H1 (cell line): Measurements from ENCODE around the gene PNPLA1. TPM values are rescaled to one million over a fixed set of nuclear protein-coding genes. Genes with fewer than 3 reads are reported as not detected.

Experiments
- CTCF ChIA-PET: fragments of 300-600 bp; sonication (Branson Sonifier 250); formaldehyde crosslinking; loops from one replicate; lab custom pipeline; 2021; ENCODE audit not compliant: partially characterized antibody; lab: Charles Lee
- POLR2A ChIA-PET: fragments of 300-600 bp; sonication (Branson Sonifier 250); formaldehyde crosslinking; loops from one replicate; lab custom pipeline; 2021; ENCODE audit warnings: inconsistent platforms; ENCODE audit not compliant: partially characterized antibody; lab: Charles Lee
- DNase-seq, 2 experiments: peaks; one replicate each; pipeline versions ENCODE4 v3.0.0 to v3.0.0-alpha.2; 2010 to 2022; ENCODE audit warnings: low spot score in 2 of 2, low read depth in 1 of 2, mixed read lengths in 1 of 2
- FAIRE-seq: peaks from 2 replicates; lab custom pipeline; 2011; peaks lifted over from hg19 to GRCh38; lab: Jason Lieb, UNC
- H2AFZ ChIP-seq: 2 replicates; pipeline ENCODE4 v1.8.1; 2012; ENCODE audit warnings: low read length, inconsistent platforms
- H2AK5ac ChIP-seq: 2 replicates; pipeline ENCODE4 v1.6.1; 2013; ENCODE audit warnings: low read depth, low read length
- H2BK120ac ChIP-seq: replicated peaks from 2 replicates; pipeline ENCODE3; 2013; ENCODE audit warnings: low read depth, low read length, inconsistent platforms
- H2BK12ac ChIP-seq: 2 replicates; pipeline ENCODE4 v1.6.1; 2013; ENCODE audit warnings: low read depth, low read length
- H2BK15ac ChIP-seq: 2 replicates; pipeline ENCODE4 v1.6.1; 2013; ENCODE audit warnings: low read length
- H2BK20ac ChIP-seq: 2 replicates; pipeline ENCODE4 v1.6.1; 2013; ENCODE audit warnings: low read length
- H2BK5ac ChIP-seq: 2 replicates; pipeline ENCODE4 v1.6.1; 2013; ENCODE audit warnings: low read depth, low read length
- H3K14ac ChIP-seq: 2 replicates; pipeline ENCODE4 v1.6.1; 2013; ENCODE audit warnings: inconsistent platforms; ENCODE audit not compliant: insufficient read length
- H3K18ac ChIP-seq: 2 replicates; pipeline ENCODE4 v1.6.1; 2013; ENCODE audit warnings: low read length; ENCODE audit errors: extremely low read depth
- H3K23ac ChIP-seq: 2 replicates; pipeline ENCODE4 v1.6.1; 2013; ENCODE audit warnings: inconsistent platforms; ENCODE audit not compliant: insufficient read length
- H3K23me2 ChIP-seq: 2 replicates; pipeline ENCODE4 v1.6.1; 2013; ENCODE audit warnings: low read depth, low read length
- H3K27ac ChIP-seq: 2 replicates; pipeline ENCODE4 v1.6.1; 2011; ENCODE audit warnings: low read depth, low read length, inconsistent platforms
- H3K27me3 ChIP-seq, 4 experiments: replicated peaks in 1 of 4; 1 replicate in 1 of 4; 2 replicates in 3 of 4; pipeline versions ENCODE4 v1.6.1 to v1.8.1; 2011 to 2013; ENCODE audit warnings: low read length in 3 of 4, mild to moderate bottlenecking in 3 of 4, inconsistent platforms in 2 of 4, mixed read lengths in 2 of 4, moderate library complexity in 1 of 4; ENCODE audit not compliant: control insufficient read depth in 3 of 4, insufficient read depth in 3 of 4; ENCODE audit errors: extremely low read depth in 1 of 4
- H3K36me3 ChIP-seq, 4 experiments: 2 replicates each; pipeline versions ENCODE4 v1.6.1 to v1.8.1; 2011 to 2013; ENCODE audit warnings: mild to moderate bottlenecking in 4 of 4, low read length in 3 of 4, moderate library complexity in 2 of 4, control low read depth in 1 of 4, inconsistent platforms in 1 of 4; ENCODE audit not compliant: insufficient read depth in 4 of 4, control insufficient read depth in 2 of 4
- H3K4ac ChIP-seq: replicated peaks from 2 replicates; pipeline ENCODE3; 2013; ENCODE audit warnings: low read length, low read depth, mixed read lengths, inconsistent platforms; ENCODE audit not compliant: insufficient read length
- H3K4me1 ChIP-seq, 4 experiments: replicated peaks in 1 of 4; 1 replicate in 1 of 4; 2 replicates in 3 of 4; pipeline versions ENCODE4 v1.6.1 to v1.8.1; 2011 to 2013; ENCODE audit warnings: low read length in 3 of 4, inconsistent platforms in 2 of 4, mixed read lengths in 1 of 4; ENCODE audit not compliant: insufficient read depth in 4 of 4, control insufficient read depth in 3 of 4
- H3K4me2 ChIP-seq, 2 experiments: 2 replicates each; pipeline versions ENCODE4 v1.6.1 to v1.8.1; 2011 to 2013; ENCODE audit warnings: low read depth in 2 of 2, low read length in 2 of 2, control low read depth in 1 of 2, inconsistent platforms in 1 of 2, mild to moderate bottlenecking in 1 of 2; ENCODE audit not compliant: insufficient read depth in 1 of 2
- H3K4me3 ChIP-seq, 4 experiments: fragments of 200-600, 300-600 bp in 1 of 4; sonication (generic), shearing (Covaris generic), sonication (Bioruptor Twin) in 1 of 4; 2 replicates each; pipeline versions ENCODE4 v1.5.1 to v1.8.1; 2011 to 2016; ENCODE audit warnings: low read length in 4 of 4, low read depth in 3 of 4, control low read depth in 2 of 4, inconsistent platforms in 2 of 4, mild to moderate bottlenecking in 2 of 4, mixed read lengths in 1 of 4, moderate library complexity in 1 of 4; ENCODE audit not compliant: insufficient read depth in 2 of 4; ENCODE audit errors: extremely low read depth in 1 of 4
- H3K56ac ChIP-seq: replicated peaks from 2 replicates; pipeline ENCODE3; 2013; ENCODE audit warnings: low read depth, mild to moderate bottlenecking, mixed read lengths, low read length, inconsistent platforms; ENCODE audit not compliant: insufficient read length
- H3K79me1 ChIP-seq: 2 replicates; pipeline ENCODE4 v1.6.1; 2013; ENCODE audit warnings: low read depth, low read length, control low read depth
- H3K79me2 ChIP-seq, 2 experiments: 2 replicates each; pipeline versions ENCODE4 v1.6.1 to v1.8.1; 2012 to 2013; ENCODE audit warnings: low read length in 2 of 2, mild to moderate bottlenecking in 2 of 2, inconsistent platforms in 1 of 2; ENCODE audit not compliant: insufficient read depth in 2 of 2, control insufficient read depth in 1 of 2
- H3K9ac ChIP-seq, 4 experiments: replicated peaks in 1 of 4; 1 replicate in 1 of 4; 2 replicates in 3 of 4; pipeline versions ENCODE4 v1.6.1 to v1.8.1; 2011 to 2013; ENCODE audit warnings: low read depth in 3 of 4, low read length in 3 of 4, control low read depth in 2 of 4, mild to moderate bottlenecking in 2 of 4, moderate library complexity in 2 of 4, inconsistent platforms in 1 of 4; ENCODE audit errors: extremely low read depth in 1 of 4
- H3K9me3 ChIP-seq, 2 experiments: 2 replicates each; pipeline versions ENCODE4 v1.6.1 to v1.8.1; 2012 to 2013; ENCODE audit warnings: mild to moderate bottlenecking in 2 of 2, moderate library complexity in 2 of 2, control low read depth in 1 of 2, inconsistent platforms in 1 of 2, low read depth in 1 of 2, low read length in 1 of 2, mixed read lengths in 1 of 2; ENCODE audit not compliant: insufficient read depth in 2 of 2
- H4K20me1 ChIP-seq, 2 experiments: replicated peaks in 1 of 2; 2 replicates each; pipeline versions ENCODE3 to v1.8.1; 2011 to 2013; ENCODE audit warnings: inconsistent platforms in 2 of 2, low read length in 2 of 2, mild to moderate bottlenecking in 1 of 2; ENCODE audit not compliant: insufficient read depth in 2 of 2, control insufficient read depth in 1 of 2
- H4K5ac ChIP-seq: 2 replicates; pipeline ENCODE4 v1.6.1; 2013; ENCODE audit warnings: low read length, low read depth, mixed read lengths, inconsistent platforms; ENCODE audit not compliant: insufficient read length
- H4K8ac ChIP-seq: 2 replicates; pipeline ENCODE4 v1.8.0; 2013; ENCODE audit warnings: mild to moderate bottlenecking, moderate library complexity, low read length, inconsistent platforms; ENCODE audit not compliant: insufficient read depth; ENCODE audit errors: extremely low read depth
- H4K91ac ChIP-seq: replicated peaks from 2 replicates; pipeline ENCODE3; 2013; ENCODE audit warnings: low read length, mixed read lengths, inconsistent platforms; ENCODE audit not compliant: insufficient read length
- ASH2L ChIP-seq: fragments of 200-600, 300-600 bp; sonication (generic); IDR thresholded peaks from one replicate; pipeline ENCODE4 v1.7.1; 2017; ENCODE audit warnings: low read length
- BACH1 ChIP-seq: IDR thresholded peaks from 2 replicates; pipeline ENCODE4 v1.6.1; 2012; ENCODE audit warnings: low read length, improper control_type of control experiment
- EGR1 ChIP-seq: IDR thresholded peaks from 2 replicates; pipeline ENCODE4 v1.6.1; 2011; ENCODE audit warnings: low read depth, low read length, borderline replicate concordance
- JUND ChIP-seq: IDR thresholded peaks from 2 replicates; pipeline ENCODE4 v1.6.1; 2011; ENCODE audit warnings: mild to moderate bottlenecking, improper control_type of control experiment, low read length
- SP2 ChIP-seq: IDR thresholded peaks from 2 replicates; pipeline ENCODE4 v1.6.1; 2012; ENCODE audit warnings: mild to moderate bottlenecking, low read length, inconsistent platforms
- TEAD4 ChIP-seq: IDR thresholded peaks from 2 replicates; pipeline ENCODE4 v1.6.1; 2012; ENCODE audit warnings: low read depth, low read length, inconsistent platforms, mixed read lengths
- WGBS, 2 experiments: shearing (Covaris generic) in 1 of 2; methylation state at CpG; one replicate each; pipeline versions ENCODE4 v1.1.6 to v1.1.7; 2013 to 2015; ENCODE audit warnings: low lambda C conversion rate in 2 of 2, mixed read lengths in 2 of 2, inconsistent platforms in 1 of 2, low coverage in 1 of 2, missing lambda C conversion rate in 1 of 2; ENCODE audit not compliant: insufficient replicate concordance in 2 of 2, insufficient coverage in 1 of 2, insufficient read length in 1 of 2; ENCODE audit errors: extremely low coverage in 1 of 2, missing lambda C conversion rate in 1 of 2; 5-methylcytosine and 5-hydroxymethylcytosine counted together
- polyA plus RNA-seq, 7 experiments: library from polyadenylated mRNA; depleted of rRNA in 3 of 7; stranded (reverse) in 5 of 7; unstranded in 2 of 7; fragments of >200 nt in 5 of 7; fragments of 200-250 nt in 2 of 7; gene quantifications; 1 replicate in 5 of 7; 2 replicates in 1 of 7; 4 replicates in 1 of 7; pipeline versions ENCODE4 v1.2.1 to v1.2.3, GENCODE V29; 2011 to 2013; ENCODE audit warnings: missing spikeins in 2 of 7, mixed read lengths in 2 of 7
- total RNA-seq: library from RNA; stranded (reverse); fragmentation: NEBNext Ultra II Directional; extraction: Animal tissue kit (Norgen Biotek cat#: 25700); gene quantifications from 2 replicates; pipeline ENCODE4 v1.2.1, GENCODE V29; 2021
- TF ChIP-seq, protein P1 (sequence below): IDR thresholded peaks from 2 replicates; pipeline ENCODE4 v1.6.1; 2011; ENCODE audit warnings: low read depth, mild to moderate bottlenecking, low read length; ENCODE audit not compliant: insufficient read depth

Gene PNPLA1
- total and polyA plus RNA-seq, 2 of the 8 experiments (the other 6 are each of a cell fraction or from before 2014, with no cell fraction given), result not detected

DNA sequence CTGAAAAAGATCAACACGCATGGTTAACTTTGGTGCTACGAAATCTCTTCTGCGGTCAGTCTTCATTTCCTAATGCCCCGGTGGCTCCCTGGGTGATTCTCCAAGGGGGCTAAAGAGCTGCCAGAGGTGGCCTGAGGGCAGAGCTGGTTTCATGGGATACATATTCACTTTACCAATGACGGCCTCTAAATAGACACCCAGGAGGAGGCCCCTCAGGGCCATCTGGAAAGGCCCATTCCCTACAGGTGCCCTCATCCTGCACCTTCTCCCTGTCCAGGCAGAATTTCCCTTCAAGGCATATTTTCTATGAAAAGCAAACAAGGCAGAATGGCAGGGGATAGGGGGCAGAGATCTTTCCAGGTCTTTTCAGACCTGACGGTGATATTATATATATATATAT lies 54.3 kb downstream of the PNPLA1 start:
- no peak overlapping the region for H3K4ac ChIP-seq
- no peak overlapping the region for H4K8ac ChIP-seq
- no peak overlapping the region for H3K4me2 ChIP-seq
- no peaks in the 10 kb centered on the region for H3K79me1 ChIP-seq
- no peak overlapping the region for H3K23ac ChIP-seq
- no peak overlapping the region for H3K18ac ChIP-seq
- H2BK120ac ChIP-seq, result no peak overlapping the region
- no peaks in the 10 kb centered on the region; a peak in 1 of 7 replicates for H3K27me3 ChIP-seq
- H3K27ac ChIP-seq, result no peak overlapping the region
- ChIA-PET CTCF (interaction anchor here (0.6 to 4.2 kb wide), 4 partner anchors 17 to 38 kb away, joined by 3 to 14 read pairs (median 7); no protein-coding TSS in a partner anchor), POLR2A (interaction anchor here (1.2 kb wide), 1 partner anchor 27 kb away, joined by 4 read pairs; no protein-coding TSS in a partner anchor)
- no peak overlapping the region for H2AK5ac ChIP-seq
- no peak overlapping the region for H4K91ac ChIP-seq
- peaks cover 0 to 2% of the 10 kb centered on the region in 2 experiments for H4K20me1 ChIP-seq
- no peaks in the 10 kb centered on the region for H3K9me3 ChIP-seq
- H3K4me3 ChIP-seq, result no peak overlapping the region
- DNase-seq, result no peak
- H4K5ac ChIP-seq, result no peak overlapping the region
- H2BK20ac ChIP-seq, result no peak overlapping the region
- no peak overlapping the region for H3K56ac ChIP-seq
- no peak overlapping the region for H2AFZ ChIP-seq
- no peak overlapping the region for H2BK5ac ChIP-seq
- no peak overlapping the region for H3K9ac ChIP-seq
- no peak for FAIRE-seq
- H3K14ac ChIP-seq, result no peak overlapping the region
- 83% methylated on average over 6 of the region's 6 CpGs; no CpG with 5 or more reads in 1 of the 2 experiments for WGBS, 2 experiments
- H3K23me2 ChIP-seq, result no peaks in the 10 kb centered on the region
- H2BK15ac ChIP-seq, result no peak overlapping the region
- H2BK12ac ChIP-seq, result no peak overlapping the region
- H3K36me3 ChIP-seq, result no peaks in the 10 kb centered on the region
- H3K79me2 ChIP-seq, result no peaks in the 10 kb centered on the region
- peaks cover 0 to 10% (median 5%) of the 10 kb centered on the region in 4 experiments; a peak in 4 of 7 replicates for H3K4me1 ChIP-seq
- TF ChIP-seq, protein P1, sequence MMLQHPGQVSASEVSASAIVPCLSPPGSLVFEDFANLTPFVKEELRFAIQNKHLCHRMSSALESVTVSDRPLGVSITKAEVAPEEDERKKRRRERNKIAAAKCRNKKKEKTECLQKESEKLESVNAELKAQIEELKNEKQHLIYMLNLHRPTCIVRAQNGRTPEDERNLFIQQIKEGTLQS, result no peak
- TF ChIP-seq BACH1, result no peak
- TF ChIP-seq TEAD4, result no peak
- TF ChIP-seq ASH2L, result no peak
- no peak for TF ChIP-seq EGR1
- no peak for TF ChIP-seq JUND
- no peak for TF ChIP-seq SP2
